HepG2 (cell line): ENCODE measurements around the gene FILIP1. TPM values are rescaled to one million over a fixed set of nuclear protein-coding genes. Genes with fewer than 3 reads are reported as not detected.

ENCODE experiments used
- ATF6 ChIP-seq: sonication (generic); formaldehyde crosslinking; conservative IDR thresholded peaks from 2 replicates; pipeline ENCODE4 v1.4.0; 2020; ENCODE audit warnings: missing genetic modification reagents
- CBX1 ChIP-seq: IDR thresholded peaks from one replicate; pipeline ENCODE4 v1.6.1; 2016; ENCODE audit warnings: antibody characterized with exemption, low read depth
- CREM ChIP-seq, 2 experiments: sonication (generic) in 1 of 2; formaldehyde crosslinking in 1 of 2; IDR thresholded peaks; 2 replicates each; pipeline versions ENCODE4 v1.4.0 to v1.6.1; 2016 to 2020; ENCODE audit warnings: antibody characterized with exemption in 1 of 2, mild to moderate bottlenecking in 1 of 2, missing genetic modification reagents in 1 of 2
- EEA1 ChIP-seq: sonication (generic); formaldehyde crosslinking; IDR thresholded peaks from 2 replicates; pipeline ENCODE4 v1.5.1; 2020; ENCODE audit warnings: mild to moderate bottlenecking, missing genetic modification reagents, borderline replicate concordance
- HNRNPH1 ChIP-seq: fragments of 200-400 bp; formaldehyde crosslinking; optimal IDR thresholded peaks from 2 replicates; pipeline ENCODE3; 2017; ENCODE audit warnings: mild to moderate bottlenecking, low read depth, low read length
- KLF12 ChIP-seq: sonication (generic); formaldehyde crosslinking; IDR thresholded peaks from 2 replicates; pipeline ENCODE4 v1.4.0; 2020; ENCODE audit warnings: missing genetic modification reagents, borderline replicate concordance
- MTF1 ChIP-seq: sonication (generic); formaldehyde crosslinking; IDR thresholded peaks from 2 replicates; pipeline ENCODE4 v1.5.0; 2020; ENCODE audit warnings: missing genetic modification reagents
- NFIB ChIP-seq: sonication (generic); formaldehyde crosslinking; IDR thresholded peaks from 2 replicates; pipeline ENCODE4 v1.9.0; 2021; ENCODE audit warnings: missing genetic modification reagents, mild to moderate bottlenecking, borderline replicate concordance
- SATB2 ChIP-seq: sonication (generic); formaldehyde crosslinking; IDR thresholded peaks from 2 replicates; pipeline ENCODE4 v1.5.0; 2020; ENCODE audit warnings: missing genetic modification reagents
- SNAPC2 ChIP-seq: sonication (generic); formaldehyde crosslinking; IDR thresholded peaks from 2 replicates; pipeline ENCODE4 v1.8.1; 2022; ENCODE audit warnings: mild to moderate bottlenecking, missing genetic modification reagents
- SNAPC5 ChIP-seq: sonication (generic); formaldehyde crosslinking; IDR thresholded peaks from 2 replicates; pipeline ENCODE4 v1.8.1; 2023; ENCODE audit warnings: mild to moderate bottlenecking, missing genetic modification reagents, borderline replicate concordance
- SNRNP70 ChIP-seq: fragments of 200-400 bp; formaldehyde crosslinking; IDR thresholded peaks from 2 replicates; pipeline ENCODE4 v1.6.1; 2017; ENCODE audit warnings: mild to moderate bottlenecking, low read depth, low read length, moderate library complexity
- SP5 ChIP-seq: IDR thresholded peaks from 2 replicates; pipeline ENCODE4 v1.6.1; 2016; ENCODE audit warnings: low read depth, borderline replicate concordance
- TAF1 ChIP-seq: sonication (generic); formaldehyde crosslinking; IDR thresholded peaks from 2 replicates; pipeline ENCODE4 v1.4.0; 2020; ENCODE audit warnings: missing genetic modification reagents
- TP53 ChIP-seq: sonication (generic); formaldehyde crosslinking; conservative IDR thresholded peaks from 2 replicates; pipeline ENCODE4 v1.4.0; 2020; ENCODE audit warnings: missing genetic modification reagents
- XBP1 ChIP-seq: sonication (generic); formaldehyde crosslinking; IDR thresholded peaks from 2 replicates; pipeline ENCODE4 v1.5.0; 2020; ENCODE audit warnings: missing genetic modification reagents
- ZBTB34 ChIP-seq: sonication (generic); formaldehyde crosslinking; IDR thresholded peaks from 2 replicates; pipeline ENCODE4 v1.8.0; 2022; ENCODE audit warnings: mild to moderate bottlenecking, missing genetic modification reagents
- ZKSCAN8 ChIP-seq: IDR thresholded peaks from 2 replicates; pipeline ENCODE4 v1.6.1; 2016; ENCODE audit warnings: borderline replicate concordance, missing genetic modification reagents, missing compliant biosample characterization
- ZNF253 ChIP-seq: sonication (generic); formaldehyde crosslinking; IDR thresholded peaks from 2 replicates; pipeline ENCODE4 v1.8.0; 2022; ENCODE audit warnings: mild to moderate bottlenecking, missing genetic modification reagents, borderline replicate concordance
- ZNF296 ChIP-seq: sonication (generic); formaldehyde crosslinking; conservative IDR thresholded peaks from 2 replicates; pipeline ENCODE4 v1.5.0; 2020; ENCODE audit warnings: mild to moderate bottlenecking, missing genetic modification reagents
- ZNF33A ChIP-seq: sonication (generic); formaldehyde crosslinking; IDR thresholded peaks from 2 replicates; pipeline ENCODE4 v1.5.1; 2020; ENCODE audit warnings: missing genetic modification reagents, mild to moderate bottlenecking, moderate library complexity, borderline replicate concordance
- ZNF513 ChIP-seq: sonication (generic); formaldehyde crosslinking; conservative IDR thresholded peaks from 2 replicates; pipeline ENCODE4 v1.5.0; 2020; ENCODE audit warnings: missing genetic modification reagents
- ZNF749 ChIP-seq: sonication (generic); formaldehyde crosslinking; IDR thresholded peaks from 2 replicates; pipeline ENCODE4 v1.8.0; 2022; ENCODE audit warnings: mild to moderate bottlenecking, missing genetic modification reagents, moderate library complexity, borderline replicate concordance
- ZNF776 ChIP-seq: sonication (generic); formaldehyde crosslinking; IDR thresholded peaks from 2 replicates; pipeline ENCODE4 v1.4.0; 2020; ENCODE audit warnings: mild to moderate bottlenecking, missing genetic modification reagents
- ZNF782 ChIP-seq: sonication (generic); formaldehyde crosslinking; IDR thresholded peaks from 2 replicates; pipeline ENCODE4 v1.4.0; 2020; ENCODE audit warnings: missing genetic modification reagents, mild to moderate bottlenecking, borderline replicate concordance
- polyA plus RNA-seq, 8 experiments: library from polyadenylated mRNA; depleted of rRNA in 3 of 8; stranded (reverse) in 7 of 8; unstranded in 1 of 8; fragments of >200 nt; fragmentation: Illumina TruSeq in 4 of 8; extraction: Trizol in 4 of 8; gene quantifications; 2 replicates each; pipeline versions ENCODE4 v1.2.1 to v1.2.3, GENCODE V29; 2011 to 2016; ENCODE audit warnings: low read depth in 4 of 8, missing spikeins in 1 of 8, mixed read lengths in 1 of 8; ENCODE audit not compliant: insufficient read depth in 1 of 8
- total RNA-seq, 5 experiments: library from RNA; depleted of rRNA; stranded (reverse); fragments of >200 nt; fragmentation: Illumina TruSeq; extraction: Trizol; gene quantifications; 2 replicates each; pipeline ENCODE4 v1.2.3, GENCODE V29; 2016; ENCODE audit warnings: low read depth in 1 of 5

FILIP1 gene
- total and polyA plus RNA-seq, 2 of the 13 experiments (the other 11 are each of a cell fraction or from before 2014, with no cell fraction given), result not detected

GRCh38 chr6:75243333-75244062 is 250.1 kb downstream of the FILIP1 start, which contains the start of gene COX7A2 (continued):
- TF ChIP-seq ZBTB34 (CRISPR knock-in tag) (no peak), ZNF33A (CRISPR knock-in tag) (no peak; the same call in 1 of the 2 replicates), MTF1 (CRISPR knock-in tag) (no peak), ATF6 (CRISPR knock-in tag) (no peak), CBX1 (peak; percentile 85), ZNF253 (CRISPR knock-in tag) (no peak), SNRNP70 (no peak), ZNF749 (CRISPR knock-in tag) (no peak), HNRNPH1 (no peak), SP5 (peak; percentile 51; the same call in 1 of the 2 replicates), ZKSCAN8 (CRISPR knock-in tag) (peak; percentile 58; the same call in 1 of the 2 replicates), KLF12 (no peak; the same call in 1 of the 2 replicates), TAF1 (CRISPR knock-in tag) (peak; percentile 85), SNAPC5 (CRISPR knock-in tag) (no peak), SNAPC2 (peak; percentile 26; the same call in 1 of the 2 replicates), ZNF776 (no peak), ZNF513 (CRISPR knock-in tag) (no peak), TP53 (0 out of 2 replicates have a peak, but pooled peaks have one; percentile 50), ZNF296 (CRISPR knock-in tag) (no peak), NFIB (CRISPR knock-in tag) (no peak), ZNF782 (no peak), CREM (IDR thresholded peaks at IDR 0.05) (peak; percentile 91), CREM (CRISPR knock-in tag; IDR thresholded peaks at IDR 0.05) (no peak), EEA1 (CRISPR knock-in tag) (no peak), SATB2 (CRISPR knock-in tag) (0 out of 2 replicates have a peak, but pooled peaks have one; percentile 59), XBP1 (CRISPR knock-in tag) (no peak)
